ENCODE data around the gene SLC13A4. TPM values are rescaled to one million over a fixed set of nuclear protein-coding genes. Genes with fewer than 3 reads are reported as not detected.

The SLC13A4 gene
- total and polyA plus RNA-seq, 2 of the 4 experiments (the other 2 are of a cell fraction): 0.10 TPM; not detected in 1

DNA sequence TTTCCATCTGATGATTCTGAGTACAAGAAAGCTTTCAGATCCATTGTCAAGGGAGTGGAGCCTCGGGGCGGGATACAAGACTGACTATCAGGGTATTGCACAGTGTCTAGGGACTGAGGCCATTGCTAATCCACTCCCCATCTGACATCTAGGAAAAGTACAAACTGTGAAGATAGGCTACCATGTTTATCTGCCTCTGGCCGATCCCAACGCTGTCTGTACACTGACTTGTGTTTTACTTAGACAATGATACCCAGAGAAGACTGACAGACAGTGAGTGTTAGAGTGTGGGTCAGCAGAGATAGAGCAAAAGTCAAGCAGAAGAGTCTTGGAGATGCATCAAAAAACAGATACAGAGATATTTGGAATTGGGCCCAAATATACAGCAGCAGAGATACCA lies 3.1 kb upstream of the SLC13A4 start:
- ATAC-seq (ENCODE audit: low read depth): no peak
- Histone ChIP-seq H3K56ac (ENCODE audit: extremely low read depth, insufficient read depth, low read length) (no peak overlapping the region), H4K5ac (ENCODE audit: low read depth, low read length) (no peak overlapping the region), H3K4me1 (ENCODE audit: control insufficient read depth, insufficient read depth, low read length) (no peaks in the 10 kb centered on the region), H2AK5ac (ENCODE audit: low read depth, low read length) (peak overlapping the region; percentile 57; the same call in 1 of the 2 replicates), H3K18ac (ENCODE audit: low read depth, low read length) (no peak overlapping the region), H3K23ac (ENCODE audit: low read depth, low read length) (no peak overlapping the region), H2AFZ (replicated peaks; ENCODE audit: low read length, poor library complexity) (no peak overlapping the region), H4K20me1 (ENCODE audit: insufficient read depth, low read length) (no peaks in the 10 kb centered on the region), H3K27ac (ENCODE audit: insufficient read depth, low read length) (no peak overlapping the region), H2AK9ac (replicated peaks; ENCODE audit: low read depth, low read length, poor library complexity) (no peak overlapping the region), H2BK20ac (ENCODE audit: low read depth, low read length) (no peak overlapping the region), H3K79me1 (ENCODE audit: low read depth in 1 of 2, low read length in 2 of 2) (no peaks in the 10 kb centered on the region), H3K9me3 (ENCODE audit: control insufficient read depth, insufficient read depth, low read length) (no peaks in the 10 kb centered on the region), H3K4me3 (ENCODE audit: insufficient read depth, low read depth, low read length) (no peak overlapping the region), H3K4me2 (ENCODE audit: low read depth, low read length) (no peak overlapping the region), H4K8ac (ENCODE audit: low read depth in 2 of 2, low read length in 2 of 2) (no peak overlapping the region), H3K4ac (ENCODE audit: low read depth, low read length) (no peak overlapping the region), H3K36me3 (ENCODE audit: control insufficient read depth, insufficient read depth, low read length) (no peaks in the 10 kb centered on the region), H3K14ac (replicated peaks; ENCODE audit: low read depth, low read length) (no peak overlapping the region; the same call in 1 of the 2 replicates), H4K91ac (ENCODE audit: insufficient read depth, low read depth, low read length) (no peak overlapping the region), H2BK120ac (ENCODE audit: low read depth, low read length) (no peak overlapping the region), H3K27me3 (ENCODE audit: control insufficient read depth, insufficient read depth, low read length) (no peaks in the 10 kb centered on the region; the same call in 1 of the 2 replicates), H2BK15ac (ENCODE audit: low read depth, low read length) (no peak overlapping the region), H2BK5ac (ENCODE audit: low read depth, low read length, poor library complexity, severe bottlenecking) (no peak overlapping the region), H3K9me1 (ENCODE audit: insufficient read depth, low read length) (no peaks in the 10 kb centered on the region; the same call in 1 of the 2 replicates), H3K9ac (ENCODE audit: low read depth, low read length) (no peak overlapping the region)
- WGBS, 2 experiments (ENCODE audit: extremely low coverage in 2 of 2, insufficient read length in 1 of 2): no CpG with 5 or more reads among the region's 4 CpGs
- ChIA-PET CTCF (no interaction called here), POLR2A (ENCODE audit: unreplicated experiment) (no interaction called here)
- intact Hi-C loops (cut with micrococcal nuclease) (no loop called here), in situ Hi-C loops (cut with MboI; ENCODE audit: low sequenced_read_pairs) (no loop called here), dilution Hi-C loops (cut with HindIII; ENCODE audit: low sequenced_read_pairs, unreplicated experiment) (no loop called here)
- no peak for DNase-seq
- no peak for TF ChIP-seq CEBPB (IDR thresholded peaks at IDR 0.05; ENCODE audit: low read depth, low read length)
- TF ChIP-seq RCOR1 (IDR thresholded peaks at IDR 0.05; ENCODE audit: insufficient replicate concordance, low read length): no peak
- TF ChIP-seq SMC3 (IDR thresholded peaks at IDR 0.05; ENCODE audit: low read depth, low read length): no peak
- TF ChIP-seq RFX5 (IDR thresholded peaks at IDR 0.05; ENCODE audit: low read depth, low read length): no peak
- no peak for TF ChIP-seq NFE2L2 (IDR thresholded peaks at IDR 0.05; ENCODE audit: low read depth, low read length)
- no peak for TF ChIP-seq FOS (IDR thresholded peaks at IDR 0.05; ENCODE audit: low read depth, low read length)
- no peak for TF ChIP-seq MAZ (IDR thresholded peaks at IDR 0.05; ENCODE audit: borderline replicate concordance, low read depth, low read length)
- TF ChIP-seq, protein P1, sequence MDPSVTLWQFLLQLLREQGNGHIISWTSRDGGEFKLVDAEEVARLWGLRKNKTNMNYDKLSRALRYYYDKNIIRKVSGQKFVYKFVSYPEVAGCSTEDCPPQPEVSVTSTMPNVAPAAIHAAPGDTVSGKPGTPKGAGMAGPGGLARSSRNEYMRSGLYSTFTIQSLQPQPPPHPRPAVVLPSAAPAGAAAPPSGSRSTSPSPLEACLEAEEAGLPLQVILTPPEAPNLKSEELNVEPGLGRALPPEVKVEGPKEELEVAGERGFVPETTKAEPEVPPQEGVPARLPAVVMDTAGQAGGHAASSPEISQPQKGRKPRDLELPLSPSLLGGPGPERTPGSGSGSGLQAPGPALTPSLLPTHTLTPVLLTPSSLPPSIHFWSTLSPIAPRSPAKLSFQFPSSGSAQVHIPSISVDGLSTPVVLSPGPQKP (IDR thresholded peaks at IDR 0.05; ENCODE audit: borderline replicate concordance, low read depth, low read length): no peak
- TF ChIP-seq POLR2A (IDR thresholded peaks at IDR 0.05; ENCODE audit: low read depth, low read length): no peak
- TF ChIP-seq BHLHE40 (IDR thresholded peaks at IDR 0.05; ENCODE audit: low read depth, low read length): no peak
- TF ChIP-seq, protein P2, sequence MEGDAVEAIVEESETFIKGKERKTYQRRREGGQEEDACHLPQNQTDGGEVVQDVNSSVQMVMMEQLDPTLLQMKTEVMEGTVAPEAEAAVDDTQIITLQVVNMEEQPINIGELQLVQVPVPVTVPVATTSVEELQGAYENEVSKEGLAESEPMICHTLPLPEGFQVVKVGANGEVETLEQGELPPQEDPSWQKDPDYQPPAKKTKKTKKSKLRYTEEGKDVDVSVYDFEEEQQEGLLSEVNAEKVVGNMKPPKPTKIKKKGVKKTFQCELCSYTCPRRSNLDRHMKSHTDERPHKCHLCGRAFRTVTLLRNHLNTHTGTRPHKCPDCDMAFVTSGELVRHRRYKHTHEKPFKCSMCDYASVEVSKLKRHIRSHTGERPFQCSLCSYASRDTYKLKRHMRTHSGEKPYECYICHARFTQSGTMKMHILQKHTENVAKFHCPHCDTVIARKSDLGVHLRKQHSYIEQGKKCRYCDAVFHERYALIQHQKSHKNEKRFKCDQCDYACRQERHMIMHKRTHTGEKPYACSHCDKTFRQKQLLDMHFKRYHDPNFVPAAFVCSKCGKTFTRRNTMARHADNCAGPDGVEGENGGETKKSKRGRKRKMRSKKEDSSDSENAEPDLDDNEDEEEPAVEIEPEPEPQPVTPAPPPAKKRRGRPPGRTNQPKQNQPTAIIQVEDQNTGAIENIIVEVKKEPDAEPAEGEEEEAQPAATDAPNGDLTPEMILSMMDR (conservative IDR thresholded peaks at IDR 0.05; ENCODE audit: low read depth, low read length): no peak
- no peak for TF ChIP-seq RAD21 (IDR thresholded peaks at IDR 0.05; ENCODE audit: low read length)
- no peak for TF ChIP-seq MXI1 (IDR thresholded peaks at IDR 0.05; ENCODE audit: borderline replicate concordance, low read depth, low read length)
- TF ChIP-seq MAFK (IDR thresholded peaks at IDR 0.05; ENCODE audit: low read depth, low read length): no peak
- TF ChIP-seq CHD1 (IDR thresholded peaks at IDR 0.05; ENCODE audit: low read depth, low read length): no peak
- TF ChIP-seq, protein P3, sequence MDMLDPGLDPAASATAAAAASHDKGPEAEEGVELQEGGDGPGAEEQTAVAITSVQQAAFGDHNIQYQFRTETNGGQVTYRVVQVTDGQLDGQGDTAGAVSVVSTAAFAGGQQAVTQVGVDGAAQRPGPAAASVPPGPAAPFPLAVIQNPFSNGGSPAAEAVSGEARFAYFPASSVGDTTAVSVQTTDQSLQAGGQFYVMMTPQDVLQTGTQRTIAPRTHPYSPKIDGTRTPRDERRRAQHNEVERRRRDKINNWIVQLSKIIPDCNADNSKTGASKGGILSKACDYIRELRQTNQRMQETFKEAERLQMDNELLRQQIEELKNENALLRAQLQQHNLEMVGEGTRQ (IDR thresholded peaks at IDR 0.05; ENCODE audit: low read depth, low read length): no peak
- BruUV-seq (replicated peaks): no TSS peak

Measured in IMR-90 (cell line).